HepG2 (cell line): ENCODE measurements around the gene PHLDB1. TPM values are rescaled to one million over a fixed set of nuclear protein-coding genes. Genes with fewer than 3 reads are reported as not detected.

Source experiments
- CSRNP2 ChIP-seq: sonication (generic); formaldehyde crosslinking; conservative IDR thresholded peaks from 2 replicates; pipeline ENCODE4 v1.8.0; 2022; ENCODE audit warnings: low read depth, missing genetic modification reagents
- ETV5 ChIP-seq: IDR thresholded peaks from 2 replicates; pipeline ENCODE4 v1.6.1; 2018; ENCODE audit warnings: missing biosample characterization, missing genetic modification reagents, inconsistent platforms, borderline replicate concordance
- ETV6 ChIP-seq: sonication (generic); formaldehyde crosslinking; conservative IDR thresholded peaks from 2 replicates; pipeline ENCODE4 v1.4.0; 2020; ENCODE audit warnings: missing genetic modification reagents
- FOSL2 ChIP-seq: sonication (generic); formaldehyde crosslinking; IDR thresholded peaks from 2 replicates; pipeline ENCODE4 v1.4.0; 2020; ENCODE audit warnings: missing genetic modification reagents
- GABPA ChIP-seq, 2 experiments: IDR thresholded peaks; 2 replicates each; pipeline ENCODE4 v1.6.1; 2011 to 2016; ENCODE audit warnings: low read depth in 2 of 2, low read length in 1 of 2, missing biosample characterization in 1 of 2, missing genetic modification characterization in 1 of 2
- HDAC2 ChIP-seq: sonication (generic); formaldehyde crosslinking; IDR thresholded peaks from 2 replicates; pipeline ENCODE4 v1.4.0; 2020; ENCODE audit warnings: missing genetic modification reagents
- HIVEP1 ChIP-seq: sonication (generic); formaldehyde crosslinking; IDR thresholded peaks from 2 replicates; pipeline ENCODE4 v1.4.0; 2020; ENCODE audit warnings: mild to moderate bottlenecking, missing genetic modification reagents
- KLF11 ChIP-seq: IDR thresholded peaks from 2 replicates; pipeline ENCODE4 v1.6.1; 2016; ENCODE audit warnings: missing compliant biosample characterization
- MED13 ChIP-seq: sonication (generic); formaldehyde crosslinking; IDR thresholded peaks from 2 replicates; pipeline ENCODE4 v1.5.0; 2020; ENCODE audit warnings: missing genetic modification reagents
- MEF2D ChIP-seq: sonication (generic); formaldehyde crosslinking; IDR thresholded peaks from 2 replicates; pipeline ENCODE4 v1.5.1; 2020; ENCODE audit warnings: mild to moderate bottlenecking, missing genetic modification reagents
- MLX ChIP-seq: IDR thresholded peaks from 2 replicates; pipeline ENCODE4 v1.6.1; 2016
- NRL ChIP-seq: sonication (generic); formaldehyde crosslinking; IDR thresholded peaks from 2 replicates; pipeline ENCODE4 v1.5.0; 2020; ENCODE audit warnings: missing genetic modification reagents, mild to moderate bottlenecking, moderate library complexity, borderline replicate concordance
- PAXIP1 ChIP-seq: sonication (generic); formaldehyde crosslinking; conservative IDR thresholded peaks from 2 replicates; pipeline ENCODE4 v1.4.0; 2020; ENCODE audit warnings: mild to moderate bottlenecking, missing genetic modification reagents, moderate library complexity
- PLSCR1 ChIP-seq: sonication (generic); formaldehyde crosslinking; IDR thresholded peaks from 2 replicates; pipeline ENCODE4 v1.5.0; 2020; ENCODE audit warnings: missing genetic modification reagents, mild to moderate bottlenecking, borderline replicate concordance
- SAP130 ChIP-seq: IDR thresholded peaks from 2 replicates; pipeline ENCODE4 v1.6.1; 2016; ENCODE audit warnings: low read depth
- SIN3A ChIP-seq: IDR thresholded peaks from 2 replicates; pipeline ENCODE4 v1.6.1; 2011; ENCODE audit warnings: low read depth, mild to moderate bottlenecking, control low read depth, low read length, borderline replicate concordance
- YEATS4 ChIP-seq: sonication (generic); formaldehyde crosslinking; IDR thresholded peaks from 2 replicates; pipeline ENCODE4 v1.4.0; 2020; ENCODE audit warnings: missing genetic modification reagents, borderline replicate concordance
- ZBTB10 ChIP-seq: sonication (generic); formaldehyde crosslinking; IDR thresholded peaks from 2 replicates; pipeline ENCODE4 v1.4.0; 2020; ENCODE audit warnings: missing genetic modification reagents, borderline replicate concordance
- ZBTB7A ChIP-seq: sonication (generic); formaldehyde crosslinking; IDR thresholded peaks from 2 replicates; pipeline ENCODE4 v1.8.0; 2022; ENCODE audit warnings: mild to moderate bottlenecking, missing genetic modification reagents
- ZFP36L1 ChIP-seq: sonication (generic); formaldehyde crosslinking; IDR thresholded peaks from 2 replicates; pipeline ENCODE4 v1.8.0; 2022; ENCODE audit warnings: mild to moderate bottlenecking, missing genetic modification reagents, moderate library complexity
- ZFY ChIP-seq: sonication (generic); formaldehyde crosslinking; IDR thresholded peaks from 2 replicates; pipeline ENCODE4 v1.4.0; 2020; ENCODE audit warnings: missing genetic modification reagents
- ZKSCAN5 ChIP-seq: sonication (generic); formaldehyde crosslinking; IDR thresholded peaks from 2 replicates; pipeline ENCODE4 v1.5.1; 2020; ENCODE audit warnings: mild to moderate bottlenecking, missing genetic modification reagents
- polyA plus RNA-seq, 8 experiments: library from polyadenylated mRNA; depleted of rRNA in 3 of 8; stranded (reverse) in 7 of 8; unstranded in 1 of 8; fragments of >200 nt; fragmentation: Illumina TruSeq in 4 of 8; extraction: Trizol in 4 of 8; gene quantifications; 2 replicates each; pipeline versions ENCODE4 v1.2.1 to v1.2.3, GENCODE V29; 2011 to 2016; ENCODE audit warnings: low read depth in 4 of 8, missing spikeins in 1 of 8, mixed read lengths in 1 of 8; ENCODE audit not compliant: insufficient read depth in 1 of 8
- total RNA-seq, 5 experiments: library from RNA; depleted of rRNA; stranded (reverse); fragments of >200 nt; fragmentation: Illumina TruSeq; extraction: Trizol; gene quantifications; 2 replicates each; pipeline ENCODE4 v1.2.3, GENCODE V29; 2016; ENCODE audit warnings: low read depth in 1 of 5

Gene PHLDB1
- total and polyA plus RNA-seq, 2 of the 13 experiments (the other 11 are each of a cell fraction or from before 2014, with no cell fraction given) = 13.8 to 14.2 TPM

- TF ChIP-seq ZFP36L1 (CRISPR knock-in tag) (no peak), ETV6 (CRISPR knock-in tag) (no peak), FOSL2 (CRISPR knock-in tag) (peak; percentile 81), MLX (CRISPR knock-in tag) (peak; percentile 63; the same call in 1 of the 2 replicates), ZBTB10 (no peak), ZBTB7A (CRISPR knock-in tag) (peak; percentile 67; the same call in 1 of the 2 replicates), PLSCR1 (CRISPR knock-in tag) (no peak), ETV5 (peak; percentile 66; the same call in 1 of the 2 replicates), SAP130 (CRISPR knock-in tag) (peak; percentile 75), KLF11 (CRISPR knock-in tag) (no peak), HIVEP1 (CRISPR knock-in tag) (no peak), MEF2D (CRISPR knock-in tag) (peak; percentile 64; the same call in 1 of the 2 replicates), PAXIP1 (CRISPR knock-in tag) (peak; percentile 70), GABPA (IDR thresholded peaks at IDR 0.05; ENCODE audit: low read depth, low read length) (no peak), GABPA (CRISPR knock-in tag; IDR thresholded peaks at IDR 0.05; ENCODE audit: low read depth) (peak; percentile 43; the same call in 1 of the 2 replicates), CSRNP2 (CRISPR knock-in tag) (no peak), HDAC2 (CRISPR knock-in tag) (0 out of 2 replicates have a peak, but pooled peaks have one; percentile 32), SIN3A (no peak), MED13 (CRISPR knock-in tag) (no peak), YEATS4 (CRISPR knock-in tag) (no peak), ZKSCAN5 (CRISPR knock-in tag) (no peak), ZFY (no peak), NRL (CRISPR knock-in tag) (0 out of 2 replicates have a peak, but pooled peaks have one; percentile 26)
Observed at GRCh38 chr11:118649941-118650340, 42.5 kb downstream of the PHLDB1 start (continued).
